K562 (cell line): ENCODE measurements around the gene NUDT22. TPM values are rescaled to one million over a fixed set of nuclear protein-coding genes. Genes with fewer than 3 reads are reported as not detected.
A peak's percentile ranks its signal among the peaks of the same experiment; 100 is the strongest.

Source experiments
- ARNT ChIP-seq, 2 experiments: fragments of 450-650 bp; IDR thresholded peaks; 2 replicates each; pipeline ENCODE4 v1.6.1; 2016; ENCODE audit warnings: mild to moderate bottlenecking in 1 of 2
- CBFB ChIP-seq: sonication (generic); formaldehyde crosslinking; IDR thresholded peaks from 2 replicates; pipeline ENCODE4 v1.4.0; 2020; ENCODE audit warnings: mild to moderate bottlenecking, missing genetic modification reagents
- ETV5 ChIP-seq: sonication (generic); formaldehyde crosslinking; IDR thresholded peaks from 2 replicates; pipeline ENCODE4 v1.4.0; 2020; ENCODE audit warnings: low read depth, mild to moderate bottlenecking, missing genetic modification reagents
- FOXP1 ChIP-seq: sonication (generic); formaldehyde crosslinking; IDR thresholded peaks from 2 replicates; pipeline ENCODE4 v1.8.0; 2022; ENCODE audit warnings: mild to moderate bottlenecking, missing genetic modification reagents
- GATAD2A ChIP-seq: fragments of 450-650 bp; IDR thresholded peaks from 2 replicates; pipeline ENCODE4 v1.6.1; 2017
- HIVEP1 ChIP-seq: fragments of 250-450 bp; sonication (Bioruptor Pico); IDR thresholded peaks from 2 replicates; pipeline ENCODE4 v1.4.0; 2020; ENCODE audit warnings: mild to moderate bottlenecking
- HMGN3 ChIP-seq: IDR thresholded peaks from 2 replicates; pipeline ENCODE4 v1.6.1; 2011; ENCODE audit warnings: borderline replicate concordance, low read depth, mild to moderate bottlenecking, mixed read lengths, low read length; ENCODE audit not compliant: insufficient read length; ENCODE audit errors: extremely low read depth
- JUND ChIP-seq, 2 experiments: IDR thresholded peaks; 2 replicates in 1 of 2; 3 replicates in 1 of 2; pipeline ENCODE4 v1.6.1; 2011; ENCODE audit warnings: borderline replicate concordance in 2 of 2, low read depth in 2 of 2, low read length in 2 of 2, improper control_type of control experiment in 1 of 2, missing biosample characterization in 1 of 2, missing genetic modification characterization in 1 of 2, missing genetic modification reagents in 1 of 2
- MAZ ChIP-seq, 2 experiments: fragments of 450-650 bp in 1 of 2; sonication (generic) in 1 of 2; formaldehyde crosslinking; IDR thresholded peaks in 1 of 2; conservative IDR thresholded peaks in 1 of 2; 2 replicates each; pipeline versions ENCODE4 v1.4.0 to v1.5.0; 2020; ENCODE audit warnings: mild to moderate bottlenecking in 1 of 2, missing genetic modification reagents in 1 of 2
- NCOR1 ChIP-seq: fragments of 450-650 bp; IDR thresholded peaks from 2 replicates; pipeline ENCODE4 v1.6.1; 2016; ENCODE audit warnings: mild to moderate bottlenecking, moderate library complexity
- NONO ChIP-seq, 2 experiments: fragments of 200-400 bp in 1 of 2; fragments of 450-650 bp in 1 of 2; formaldehyde crosslinking in 1 of 2; IDR thresholded peaks; 2 replicates each; pipeline ENCODE4 v1.6.1; 2017; ENCODE audit warnings: low read depth in 2 of 2, mild to moderate bottlenecking in 2 of 2, moderate library complexity in 2 of 2, low read length in 1 of 2
- PTRF ChIP-seq: fragments of 450-650 bp; IDR thresholded peaks from 2 replicates; pipeline ENCODE4 v1.6.1; 2016; ENCODE audit warnings: mild to moderate bottlenecking, missing genetic modification characterization, missing compliant biosample characterization
- RB1 ChIP-seq: fragments of 450-650 bp; IDR thresholded peaks from 2 replicates; pipeline ENCODE4 v1.6.1; 2017; ENCODE audit warnings: low read depth, mild to moderate bottlenecking
- RHOXF2B ChIP-seq: fragments of 250-450 bp; sonication (Bioruptor Pico); conservative IDR thresholded peaks from 2 replicates; pipeline ENCODE4 v1.5.1; 2021
- SETDB1 ChIP-seq: IDR thresholded peaks from one replicate; pipeline ENCODE4 v1.6.1; 2012; ENCODE audit warnings: low read length, control low read depth, inconsistent platforms
- SRF ChIP-seq, 2 experiments: fragments of 250-450, 450-650 bp in 1 of 2; sonication (Bioruptor Pico) in 1 of 2; sonication (generic) in 1 of 2; formaldehyde crosslinking; IDR thresholded peaks; 2 replicates each; pipeline versions ENCODE4 v1.5.0 to v1.5.1; 2020 to 2022; ENCODE audit warnings: mild to moderate bottlenecking in 1 of 2, missing genetic modification reagents in 1 of 2
- ZC3H4 ChIP-seq: sonication (generic); formaldehyde crosslinking; IDR thresholded peaks from 2 replicates; pipeline ENCODE4 v1.9.0; 2021; ENCODE audit warnings: missing genetic modification reagents, borderline replicate concordance
- ZNF77 ChIP-seq: fragments of 250-450 bp; sonication (Bioruptor Pico); IDR thresholded peaks from 2 replicates; pipeline ENCODE4 v1.5.0; 2020
- polyA plus RNA-seq, 8 experiments: library from polyadenylated mRNA; depleted of rRNA in 4 of 8; stranded (reverse) in 5 of 8; unstranded in 3 of 8; fragments of >200 nt; fragmentation: Nextera tagmentation in 2 of 8; fragmentation: Illumina TruSeq in 1 of 8; extraction: Ambion mirVana in 2 of 8; extraction: Trizol in 1 of 8; gene quantifications; 2 replicates each; pipeline versions ENCODE4 v1.2.1 to v1.2.3, GENCODE V29; 2011 to 2014; ENCODE audit warnings: inconsistent platforms in 1 of 8, missing spikeins in 1 of 8
- total RNA-seq, 7 experiments: library from RNA; depleted of rRNA in 6 of 7; stranded (reverse); fragments of >200 nt in 6 of 7; fragmentation: Illumina TruSeq in 2 of 7; extraction: Trizol in 2 of 7; gene quantifications; 2 replicates each; pipeline versions ENCODE4 v1.2.1 to v1.2.3, GENCODE V29; 2011 to 2021; ENCODE audit warnings: low replicate concordance in 1 of 7
- TF ChIP-seq, protein P1 (sequence below): sonication (generic); formaldehyde crosslinking; IDR thresholded peaks from 2 replicates; pipeline ENCODE4 v1.8.0; 2022; ENCODE audit warnings: mild to moderate bottlenecking, missing genetic modification reagents
- TF ChIP-seq, protein P2 (sequence below): fragments of 250-450 bp; sonication (Bioruptor Pico); IDR thresholded peaks from 2 replicates; pipeline ENCODE4 v1.9.0; 2021; ENCODE audit warnings: mild to moderate bottlenecking, inconsistent platforms
- TF ChIP-seq, protein P3 (sequence below): fragments of 250-450 bp; sonication (Bioruptor Pico); IDR thresholded peaks from 2 replicates; pipeline ENCODE4 v1.4.0; 2020; ENCODE audit warnings: mild to moderate bottlenecking, moderate library complexity

NUDT22 gene
- total and polyA plus RNA-seq, 9 of the 15 experiments (the other 6 are each of a cell fraction or from before 2014, with no cell fraction given): 6.3 to 92.6 (median 37.4) TPM

- TF ChIP-seq NONO (IDR thresholded peaks at IDR 0.05; ENCODE audit: low read depth in 2 of 2, low read length in 1 of 2) (peak; percentile 66 to 95; a peak in 3 of 4 replicates), PTRF (tag) (no peak), CBFB (no peak), RB1 (peak; percentile 89; the same call in 1 of the 2 replicates), ARNT (IDR thresholded peaks at IDR 0.05) (no peak), FOXP1 (CRISPR knock-in tag) (peak; percentile 97; the same call in 1 of the 2 replicates), RHOXF2B (CRISPR knock-in tag) (0 out of 2 replicates have a peak, but pooled peaks have one; percentile 26), JUND (IDR thresholded peaks at IDR 0.05; ENCODE audit: borderline replicate concordance, low read depth, low read length) (no peak), JUND (tag; IDR thresholded peaks at IDR 0.05; ENCODE audit: borderline replicate concordance, low read depth, low read length) (no peak), HIVEP1 (CRISPR knock-in tag) (peak; percentile 88; the same call in 1 of the 2 replicates), MAZ (CRISPR knock-in tag; conservative IDR thresholded peaks at IDR 0.05 in 1 of 2, IDR thresholded peaks at IDR 0.05 in 1 of 2) (peak in 1 of 2 experiments; percentile 75; a peak in 3 of 4 replicates), ZNF77 (peak; percentile 65; the same call in 1 of the 2 replicates), HMGN3 (peak; percentile 77), SETDB1 (no peak), NCOR1 (no peak), ZC3H4 (CRISPR knock-in tag) (peak; percentile 97; the same call in 1 of the 2 replicates), ETV5 (CRISPR knock-in tag) (peak; percentile 62; the same call in 1 of the 2 replicates), SRF (CRISPR knock-in tag; IDR thresholded peaks at IDR 0.05) (no peak), GATAD2A (no peak)
- TF ChIP-seq, protein P1, sequence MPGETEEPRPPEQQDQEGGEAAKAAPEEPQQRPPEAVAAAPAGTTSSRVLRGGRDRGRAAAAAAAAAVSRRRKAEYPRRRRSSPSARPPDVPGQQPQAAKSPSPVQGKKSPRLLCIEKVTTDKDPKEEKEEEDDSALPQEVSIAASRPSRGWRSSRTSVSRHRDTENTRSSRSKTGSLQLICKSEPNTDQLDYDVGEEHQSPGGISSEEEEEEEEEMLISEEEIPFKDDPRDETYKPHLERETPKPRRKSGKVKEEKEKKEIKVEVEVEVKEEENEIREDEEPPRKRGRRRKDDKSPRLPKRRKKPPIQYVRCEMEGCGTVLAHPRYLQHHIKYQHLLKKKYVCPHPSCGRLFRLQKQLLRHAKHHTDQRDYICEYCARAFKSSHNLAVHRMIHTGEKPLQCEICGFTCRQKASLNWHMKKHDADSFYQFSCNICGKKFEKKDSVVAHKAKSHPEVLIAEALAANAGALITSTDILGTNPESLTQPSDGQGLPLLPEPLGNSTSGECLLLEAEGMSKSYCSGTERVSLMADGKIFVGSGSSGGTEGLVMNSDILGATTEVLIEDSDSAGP (CRISPR knock-in tag): peak; percentile 70
- TF ChIP-seq, protein P2, sequence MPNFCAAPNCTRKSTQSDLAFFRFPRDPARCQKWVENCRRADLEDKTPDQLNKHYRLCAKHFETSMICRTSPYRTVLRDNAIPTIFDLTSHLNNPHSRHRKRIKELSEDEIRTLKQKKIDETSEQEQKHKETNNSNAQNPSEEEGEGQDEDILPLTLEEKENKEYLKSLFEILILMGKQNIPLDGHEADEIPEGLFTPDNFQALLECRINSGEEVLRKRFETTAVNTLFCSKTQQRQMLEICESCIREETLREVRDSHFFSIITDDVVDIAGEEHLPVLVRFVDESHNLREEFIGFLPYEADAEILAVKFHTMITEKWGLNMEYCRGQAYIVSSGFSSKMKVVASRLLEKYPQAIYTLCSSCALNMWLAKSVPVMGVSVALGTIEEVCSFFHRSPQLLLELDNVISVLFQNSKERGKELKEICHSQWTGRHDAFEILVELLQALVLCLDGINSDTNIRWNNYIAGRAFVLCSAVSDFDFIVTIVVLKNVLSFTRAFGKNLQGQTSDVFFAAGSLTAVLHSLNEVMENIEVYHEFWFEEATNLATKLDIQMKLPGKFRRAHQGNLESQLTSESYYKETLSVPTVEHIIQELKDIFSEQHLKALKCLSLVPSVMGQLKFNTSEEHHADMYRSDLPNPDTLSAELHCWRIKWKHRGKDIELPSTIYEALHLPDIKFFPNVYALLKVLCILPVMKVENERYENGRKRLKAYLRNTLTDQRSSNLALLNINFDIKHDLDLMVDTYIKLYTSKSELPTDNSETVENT (CRISPR knock-in tag): peak; percentile 65; the same call in 1 of the 2 replicates
- TF ChIP-seq, protein P3, sequence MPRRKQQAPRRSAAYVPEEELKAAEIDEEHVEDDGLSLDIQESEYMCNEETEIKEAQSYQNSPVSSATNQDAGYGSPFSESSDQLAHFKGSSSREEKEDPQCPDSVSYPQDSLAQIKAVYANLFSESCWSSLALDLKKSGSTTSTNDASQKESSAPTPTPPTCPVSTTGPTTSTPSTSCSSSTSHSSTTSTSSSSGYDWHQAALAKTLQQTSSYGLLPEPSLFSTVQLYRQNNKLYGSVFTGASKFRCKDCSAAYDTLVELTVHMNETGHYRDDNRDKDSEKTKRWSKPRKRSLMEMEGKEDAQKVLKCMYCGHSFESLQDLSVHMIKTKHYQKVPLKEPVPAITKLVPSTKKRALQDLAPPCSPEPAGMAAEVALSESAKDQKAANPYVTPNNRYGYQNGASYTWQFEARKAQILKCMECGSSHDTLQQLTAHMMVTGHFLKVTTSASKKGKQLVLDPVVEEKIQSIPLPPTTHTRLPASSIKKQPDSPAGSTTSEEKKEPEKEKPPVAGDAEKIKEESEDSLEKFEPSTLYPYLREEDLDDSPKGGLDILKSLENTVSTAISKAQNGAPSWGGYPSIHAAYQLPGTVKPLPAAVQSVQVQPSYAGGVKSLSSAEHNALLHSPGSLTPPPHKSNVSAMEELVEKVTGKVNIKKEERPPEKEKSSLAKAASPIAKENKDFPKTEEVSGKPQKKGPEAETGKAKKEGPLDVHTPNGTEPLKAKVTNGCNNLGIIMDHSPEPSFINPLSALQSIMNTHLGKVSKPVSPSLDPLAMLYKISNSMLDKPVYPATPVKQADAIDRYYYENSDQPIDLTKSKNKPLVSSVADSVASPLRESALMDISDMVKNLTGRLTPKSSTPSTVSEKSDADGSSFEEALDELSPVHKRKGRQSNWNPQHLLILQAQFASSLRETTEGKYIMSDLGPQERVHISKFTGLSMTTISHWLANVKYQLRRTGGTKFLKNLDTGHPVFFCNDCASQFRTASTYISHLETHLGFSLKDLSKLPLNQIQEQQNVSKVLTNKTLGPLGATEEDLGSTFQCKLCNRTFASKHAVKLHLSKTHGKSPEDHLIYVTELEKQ (CRISPR knock-in tag): no peak
Measured at GRCh38 chr11:64185175-64185692, 40.8 kb upstream of the NUDT22 start (continued).
